ENCODE measurements around the gene FOXN3.
"Not testable (repeated sequence)": the region's sequence is repeated elsewhere in the genome, so short reads cannot be mapped to it uniquely, and the experiment has no call there.

The FOXN3 gene

DNA sequence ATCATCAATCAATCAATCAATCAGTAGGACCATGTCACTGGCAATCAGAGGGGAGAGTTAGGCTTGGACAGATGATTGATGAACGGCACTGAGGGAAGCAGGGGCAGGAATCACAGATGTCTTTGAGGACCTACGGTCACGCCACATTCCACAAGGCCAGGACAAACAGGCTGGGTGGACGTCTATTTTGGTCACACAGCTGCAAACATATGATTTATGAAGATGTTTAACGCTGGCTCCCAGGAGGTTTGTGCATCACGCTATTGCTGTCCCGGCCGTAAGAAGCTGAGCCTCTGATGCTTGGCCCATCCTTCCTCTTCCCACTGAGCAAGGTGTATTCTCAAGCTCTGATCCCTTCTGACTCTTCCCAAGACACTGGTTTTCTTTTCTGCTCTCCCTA is 160.8 kb downstream of the FOXN3 start:
- TF ChIP-seq, protein P1, sequence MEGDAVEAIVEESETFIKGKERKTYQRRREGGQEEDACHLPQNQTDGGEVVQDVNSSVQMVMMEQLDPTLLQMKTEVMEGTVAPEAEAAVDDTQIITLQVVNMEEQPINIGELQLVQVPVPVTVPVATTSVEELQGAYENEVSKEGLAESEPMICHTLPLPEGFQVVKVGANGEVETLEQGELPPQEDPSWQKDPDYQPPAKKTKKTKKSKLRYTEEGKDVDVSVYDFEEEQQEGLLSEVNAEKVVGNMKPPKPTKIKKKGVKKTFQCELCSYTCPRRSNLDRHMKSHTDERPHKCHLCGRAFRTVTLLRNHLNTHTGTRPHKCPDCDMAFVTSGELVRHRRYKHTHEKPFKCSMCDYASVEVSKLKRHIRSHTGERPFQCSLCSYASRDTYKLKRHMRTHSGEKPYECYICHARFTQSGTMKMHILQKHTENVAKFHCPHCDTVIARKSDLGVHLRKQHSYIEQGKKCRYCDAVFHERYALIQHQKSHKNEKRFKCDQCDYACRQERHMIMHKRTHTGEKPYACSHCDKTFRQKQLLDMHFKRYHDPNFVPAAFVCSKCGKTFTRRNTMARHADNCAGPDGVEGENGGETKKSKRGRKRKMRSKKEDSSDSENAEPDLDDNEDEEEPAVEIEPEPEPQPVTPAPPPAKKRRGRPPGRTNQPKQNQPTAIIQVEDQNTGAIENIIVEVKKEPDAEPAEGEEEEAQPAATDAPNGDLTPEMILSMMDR (conservative IDR thresholded peaks at IDR 0.05; ENCODE audit: low read depth, low read length) = no peak
- H3K4me3 ChIP-seq (ENCODE audit: low read length) = no peak overlapping the region
- DNase-seq (ENCODE audit: low read depth) = no peak

DNA sequence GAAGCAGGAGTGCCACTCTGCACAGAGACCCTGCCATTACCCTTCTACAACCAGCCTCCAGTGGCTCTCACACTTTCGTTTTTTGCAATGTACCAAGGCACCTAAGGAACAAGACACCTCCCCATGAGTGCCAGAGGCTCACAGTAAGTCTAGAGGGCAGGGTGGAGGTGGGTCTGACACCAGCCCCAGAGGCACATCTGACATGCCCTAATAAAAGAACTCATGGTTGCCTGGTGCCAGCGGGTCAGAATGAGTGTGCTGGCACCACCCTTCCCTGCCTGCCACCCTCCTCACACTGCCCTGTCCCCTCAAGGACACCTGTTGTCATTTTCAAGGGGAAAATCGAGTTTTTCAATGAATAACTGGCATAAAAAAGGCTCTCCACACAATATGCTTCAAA is 161.2 kb downstream of the FOXN3 start:
- no peak overlapping the region for H3K4me3 ChIP-seq (ENCODE audit: low read length)
- DNase-seq (ENCODE audit: low read depth) = no peak
- TF ChIP-seq, protein P1 (conservative IDR thresholded peaks at IDR 0.05; ENCODE audit: low read depth, low read length) = no peak

DNA sequence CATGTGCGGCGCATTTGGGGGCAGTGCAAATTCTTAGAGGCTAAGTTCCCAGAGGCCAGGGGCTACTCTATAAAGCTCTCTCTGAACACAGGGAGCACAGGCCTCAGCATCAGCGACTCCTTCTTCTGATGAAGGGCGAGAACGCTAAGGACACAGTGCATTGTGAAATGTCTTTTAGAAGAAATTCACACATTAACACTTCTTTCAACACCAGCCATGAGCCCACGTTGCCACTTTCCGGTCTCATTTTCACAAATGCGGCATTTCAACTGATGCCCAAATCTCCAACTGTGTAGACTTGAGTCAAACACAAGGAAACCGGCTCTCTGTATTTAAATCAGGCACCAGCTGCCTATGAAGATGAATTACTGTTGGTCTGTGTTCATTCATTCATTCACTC is 162.0 kb downstream of the FOXN3 start:
- TF ChIP-seq, protein P1 (conservative IDR thresholded peaks at IDR 0.05; ENCODE audit: low read depth, low read length) = no peak
- no peak overlapping the region for H3K4me3 ChIP-seq (ENCODE audit: low read length)
- DNase-seq (ENCODE audit: low read depth) = no peak

DNA sequence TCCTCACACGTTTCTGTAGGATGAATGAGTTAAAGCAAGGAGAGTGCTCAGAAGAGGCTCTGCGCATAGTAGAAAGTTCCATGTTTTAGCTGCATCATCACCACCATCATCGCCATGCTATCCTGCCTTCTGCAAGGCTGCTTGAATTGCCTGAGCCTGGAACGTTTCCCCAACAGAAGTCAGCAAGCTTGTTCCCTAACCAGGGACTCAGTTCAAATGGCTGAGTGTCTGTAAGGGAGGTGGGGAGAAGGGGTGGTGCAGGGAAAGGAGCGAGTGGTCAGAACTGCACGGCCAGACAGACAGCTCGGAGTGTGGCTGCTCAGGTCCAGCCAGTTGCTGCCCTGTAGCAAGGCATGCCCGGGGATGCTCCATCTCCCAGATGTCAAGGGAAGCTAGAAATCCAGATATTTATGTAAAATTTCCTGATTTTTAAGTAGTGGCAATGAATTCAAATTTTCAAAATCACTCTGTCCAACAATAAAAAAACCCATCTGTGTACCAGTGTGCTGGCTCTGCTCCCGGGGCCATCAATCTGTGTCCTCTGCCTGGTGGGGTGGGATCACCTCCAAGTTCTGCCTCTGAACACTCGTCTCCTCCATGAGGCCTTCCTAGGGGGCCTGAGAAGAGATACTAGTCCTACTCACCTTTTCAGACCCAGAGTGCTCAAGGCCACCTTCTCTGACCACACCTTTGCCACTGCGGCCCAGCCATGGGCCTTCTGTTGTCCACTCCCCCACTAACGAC is 162.7 kb downstream of the FOXN3 start:
- no peak overlapping the region for H3K4me3 ChIP-seq (ENCODE audit: low read length)
- no peak for DNase-seq (ENCODE audit: low read depth)
- TF ChIP-seq, protein P1 (conservative IDR thresholded peaks at IDR 0.05; ENCODE audit: low read depth, low read length) = no peak

DNA sequence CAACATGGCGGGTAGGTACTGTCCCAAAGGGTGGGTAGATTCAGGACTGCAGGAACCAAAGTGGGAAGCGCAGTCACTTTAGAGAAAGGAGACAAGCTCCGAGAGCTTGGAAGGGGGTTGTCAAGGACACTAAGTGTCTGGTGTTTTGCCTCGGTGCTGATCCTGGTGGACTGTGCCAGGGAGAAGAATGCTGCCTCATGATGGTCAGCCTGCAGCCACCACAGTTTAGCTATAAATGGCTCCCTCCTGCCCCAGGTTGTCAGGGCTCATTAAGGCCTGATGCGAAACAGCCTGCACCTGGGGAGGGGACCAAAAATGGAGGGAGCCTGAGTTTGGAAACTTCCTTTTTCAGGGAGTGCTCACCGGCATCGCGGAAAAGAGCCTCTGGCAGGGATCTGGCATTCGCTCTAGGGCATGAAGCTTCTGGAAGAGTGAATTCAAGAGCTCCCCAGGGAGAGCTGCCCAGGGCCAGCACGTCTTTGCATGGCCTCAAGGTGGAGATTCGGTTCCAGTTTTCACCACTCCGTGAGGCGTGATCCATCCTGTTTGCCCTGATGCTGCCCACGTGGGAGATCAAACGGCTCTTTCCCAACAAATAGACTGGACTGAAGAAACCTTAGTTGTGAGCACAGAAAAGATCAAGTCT is 164.0 kb downstream of the FOXN3 start:
- H3K4me3 ChIP-seq (ENCODE audit: low read length) = no peak overlapping the region
- no peak for DNase-seq (ENCODE audit: low read depth)
- TF ChIP-seq, protein P1 (conservative IDR thresholded peaks at IDR 0.05; ENCODE audit: low read depth, low read length) = no peak

DNA sequence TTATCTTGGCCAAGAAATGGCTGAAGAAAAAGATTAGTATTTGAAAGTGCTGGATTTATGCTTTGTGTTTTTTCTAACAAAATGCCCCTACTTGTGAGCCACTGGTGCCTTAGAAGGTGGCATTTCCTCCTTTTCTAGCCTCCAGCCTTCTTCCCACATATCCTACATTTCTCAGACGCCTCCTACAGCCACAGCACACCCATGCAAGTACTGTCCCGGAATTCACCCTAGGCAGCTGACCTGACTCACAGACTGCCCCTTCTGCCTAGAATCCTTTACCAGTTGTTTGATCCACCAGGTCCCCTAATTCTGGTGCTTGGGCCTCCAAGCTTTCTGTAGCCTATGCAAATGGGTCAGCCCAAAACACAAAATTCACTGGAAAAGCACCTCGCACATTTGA is 166.0 kb downstream of the FOXN3 start:
- no peak overlapping the region for H3K4me3 ChIP-seq (ENCODE audit: low read length)
- TF ChIP-seq, protein P1 (conservative IDR thresholded peaks at IDR 0.05; ENCODE audit: low read depth, low read length) = no peak
- no peak for DNase-seq (ENCODE audit: low read depth)

DNA sequence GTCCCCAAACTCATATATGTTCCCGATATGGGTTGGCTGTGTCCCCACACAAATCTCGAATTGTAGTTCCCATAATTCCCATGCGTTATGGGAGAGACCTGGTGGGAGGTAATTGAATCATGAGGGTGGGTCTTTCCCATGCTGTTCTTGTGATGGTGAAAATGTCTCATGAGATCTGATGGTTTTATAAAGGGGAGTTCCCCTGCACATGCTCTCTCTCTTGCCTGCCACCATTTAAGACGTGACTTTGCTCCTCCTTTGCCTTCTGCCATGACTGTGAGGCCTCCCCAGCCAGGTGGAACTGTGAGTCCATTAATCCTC is 166.4 kb downstream of the FOXN3 start:
- not testable (repeated sequence) for DNase-seq (ENCODE audit: low read depth)

More for the DNA sequence above, 166.4 kb downstream of the FOXN3 start:
- not testable (repeated sequence) for H3K4me3 ChIP-seq (ENCODE audit: low read length)

Measured in retinal pigment epithelial cell (primary cell).